Activated CD8-positive, alpha-beta memory T cell treated with anti-CD3 and anti-CD28 coated beads, Interleukin-2, amount 50 U/mL, for 24 hours (primary cell): Measurements from ENCODE around the gene KLHL33.

Source experiments
- DNase-seq: peaks from one replicate; pipeline ENCODE4 v3.0.0-alpha.2; 2020; ENCODE audit errors: extremely low read depth

Gene KLHL33

DNA sequence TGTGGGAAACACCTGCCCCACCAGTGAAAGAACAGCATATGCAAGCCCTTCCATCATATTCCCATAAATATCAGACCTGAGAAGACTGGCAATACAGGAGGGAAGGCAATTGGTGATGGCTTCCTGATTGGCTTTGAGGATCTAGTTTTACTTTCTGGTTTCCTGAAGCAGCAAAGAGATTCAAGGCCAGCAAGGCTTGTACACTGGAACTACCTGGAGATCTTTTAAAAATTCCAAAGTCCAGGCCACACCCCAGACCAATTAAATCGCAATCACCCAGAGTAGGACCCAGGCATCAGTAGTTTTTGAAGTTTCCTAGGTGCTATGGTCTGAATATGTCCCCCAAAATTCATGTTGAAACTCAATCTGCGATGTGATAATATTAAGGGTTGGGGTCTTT is 19.7 kb downstream of the KLHL33 start:
- DNase-seq: no peak

- no peak for DNase-seq
Measured at GRCh38 chr14:20415782-20416206, 20.2 kb downstream of the KLHL33 start.

DNA sequence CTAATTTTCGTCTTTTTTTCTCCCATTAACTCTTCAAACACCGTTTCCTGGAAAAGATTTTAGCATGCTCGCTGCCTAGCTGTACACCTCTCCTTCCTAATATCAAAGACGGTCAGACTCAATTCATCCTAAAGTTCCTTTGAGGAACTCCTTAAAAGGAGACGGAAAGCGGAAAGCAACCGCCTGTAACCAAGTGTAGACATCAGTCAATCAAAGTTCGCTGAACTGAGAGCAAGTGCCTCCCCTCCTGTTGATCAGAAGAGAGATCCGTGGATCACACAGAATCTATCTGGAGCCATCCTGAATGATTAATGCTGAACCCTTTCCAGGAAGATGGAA is 22.3 kb downstream of the KLHL33 start:
- DNase-seq: no peak

GRCh38 chr14:20412876-20413743 is 22.9 kb downstream of the KLHL33 start, which contains the start of gene TEP1:
TSS of gene TEP1 (minus strand) at chr14:20413501. CDS start at chr14:20408439, 5,062 bp downstream.
- DNase-seq: peak; percentile 40

- DNase-seq: no peak
Measured at GRCh38 chr14:20412411-20412810, 23.6 kb downstream of the KLHL33 start.

- no peak for DNase-seq
Measured at GRCh38 chr14:20409226-20409625, 26.7 kb downstream of the KLHL33 start.

- DNase-seq: no peak
Measured at GRCh38 chr14:20403521-20403920, 32.4 kb downstream of the KLHL33 start.

DNA sequence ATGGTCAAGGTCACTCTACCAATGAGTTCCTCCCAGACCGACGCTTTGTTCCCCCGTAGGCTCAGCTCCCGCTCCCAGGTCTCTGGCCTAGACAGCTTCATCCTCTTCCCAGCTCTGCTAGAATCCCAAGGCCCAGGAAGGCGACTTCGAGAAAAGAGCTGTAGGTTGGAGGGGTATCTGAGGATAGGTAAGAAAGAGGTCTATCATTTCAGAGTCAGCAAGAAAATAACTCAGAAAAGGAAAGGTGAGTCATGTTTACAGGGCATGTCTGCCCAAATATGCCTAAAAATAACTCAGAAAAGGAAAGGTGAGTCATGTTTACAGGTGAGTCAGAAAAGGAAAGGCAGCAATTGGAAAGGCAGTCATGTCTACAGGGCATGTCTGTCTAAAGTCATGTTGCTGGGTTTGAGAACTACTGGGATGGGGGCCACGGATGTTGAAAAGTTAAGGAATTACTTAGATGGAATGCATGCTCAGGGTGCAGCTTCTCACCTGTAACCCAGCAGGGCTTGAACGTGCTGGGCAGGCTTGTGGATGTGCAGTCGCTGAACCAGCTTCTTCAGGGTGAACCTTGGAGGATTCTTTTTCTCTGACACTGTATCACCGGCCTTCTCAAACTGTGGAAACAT is 34.9 kb downstream of the KLHL33 start:
- no peak for DNase-seq

DNA sequence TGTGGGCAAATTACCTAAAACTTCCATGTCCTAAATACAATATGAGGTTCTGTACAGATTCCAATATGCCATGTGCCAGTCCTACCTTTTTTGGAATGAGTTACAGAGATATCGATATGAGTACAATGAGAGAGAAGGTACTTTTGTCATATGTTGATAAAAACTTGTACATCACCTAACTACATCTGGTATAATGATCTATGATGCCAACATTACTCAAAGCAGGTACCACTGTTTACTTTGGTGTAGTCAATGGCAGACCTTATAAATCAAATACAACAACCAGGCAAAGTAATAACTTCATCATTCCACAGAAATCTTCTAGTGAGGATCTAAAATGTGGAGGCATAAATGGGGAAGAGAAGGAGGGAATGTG is 35.4 kb downstream of the KLHL33 start:
- DNase-seq: no peak

DNA sequence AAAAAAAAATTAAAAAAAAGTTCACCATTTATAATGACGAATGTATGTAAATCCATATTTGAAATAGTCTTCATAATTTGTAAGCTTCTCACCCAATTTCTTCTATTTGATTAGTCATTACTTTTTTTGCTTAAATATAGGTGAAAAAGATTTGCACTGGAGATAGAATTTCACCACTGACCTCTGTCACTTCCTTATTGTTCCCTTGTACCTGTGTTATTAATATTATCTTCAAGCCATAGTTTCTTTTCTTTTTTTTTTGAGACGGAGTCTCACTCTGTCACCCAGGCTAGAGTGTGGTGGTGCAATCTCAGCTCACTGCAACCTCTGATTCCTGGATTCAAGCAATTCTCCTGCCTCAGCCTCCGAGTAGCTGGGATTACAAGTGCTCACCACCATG is 38.5 kb downstream of the KLHL33 start:
- no peak for DNase-seq

- DNase-seq: no peak
Measured at GRCh38 chr14:20391505-20391904, 44.5 kb downstream of the KLHL33 start.

- no peak for DNase-seq
Measured at GRCh38 chr14:20388159-20388558, 47.8 kb downstream of the KLHL33 start.

GRCh38 chr14:20387576-20387975 is 48.4 kb downstream of the KLHL33 start:
- DNase-seq: no peak

DNA sequence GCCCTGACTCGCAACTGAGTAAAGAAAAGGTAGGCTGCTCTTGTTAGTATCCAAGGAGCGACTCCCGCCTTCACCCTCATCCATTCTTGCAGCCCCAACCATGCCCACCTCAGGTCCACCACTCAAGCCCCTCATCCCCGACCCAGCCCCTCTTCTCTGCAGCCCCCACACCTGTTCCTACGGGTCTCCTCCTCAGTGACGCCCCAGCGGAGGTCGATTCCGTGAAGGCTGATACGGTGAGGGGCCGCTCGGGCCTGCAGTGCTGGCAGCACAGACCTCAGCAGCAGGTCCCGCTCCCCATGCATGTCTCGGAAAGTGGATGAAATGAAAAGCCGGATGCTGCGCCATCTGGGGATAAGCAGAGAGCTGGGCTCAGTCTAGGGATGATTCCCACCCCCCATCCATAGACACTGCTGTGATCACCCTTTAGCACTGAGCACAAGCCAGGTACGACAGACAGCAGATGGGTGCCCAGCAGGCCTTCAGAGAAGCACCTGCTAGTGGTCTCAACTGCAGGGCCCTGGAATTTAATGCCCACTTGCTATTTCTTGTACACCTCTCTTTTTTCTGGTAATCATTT is 49.6 kb downstream of the KLHL33 start:
- DNase-seq: no peak

DNA sequence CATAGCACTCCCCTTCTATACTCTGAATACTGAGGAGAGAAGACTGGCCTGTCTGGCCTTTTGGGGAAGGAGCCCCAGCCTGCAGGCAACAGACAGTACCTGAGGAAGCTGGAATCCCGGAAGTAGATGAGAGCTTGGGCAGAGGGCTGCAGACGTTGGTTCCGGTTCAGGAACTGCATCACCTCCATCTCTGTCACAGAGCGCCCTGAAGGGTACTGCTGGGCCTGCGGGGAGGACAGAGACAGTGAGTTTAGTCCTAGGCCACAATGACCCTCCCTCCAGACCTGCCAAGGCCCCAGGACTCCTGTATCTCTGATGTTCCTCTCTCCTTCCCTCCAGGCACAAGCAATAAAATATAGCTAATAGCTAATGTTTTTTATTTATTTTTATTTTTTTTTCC is 51.1 kb downstream of the KLHL33 start:
- no peak for DNase-seq

- DNase-seq: no peak
Measured at GRCh38 chr14:20384321-20384720, 51.6 kb downstream of the KLHL33 start.

DNA sequence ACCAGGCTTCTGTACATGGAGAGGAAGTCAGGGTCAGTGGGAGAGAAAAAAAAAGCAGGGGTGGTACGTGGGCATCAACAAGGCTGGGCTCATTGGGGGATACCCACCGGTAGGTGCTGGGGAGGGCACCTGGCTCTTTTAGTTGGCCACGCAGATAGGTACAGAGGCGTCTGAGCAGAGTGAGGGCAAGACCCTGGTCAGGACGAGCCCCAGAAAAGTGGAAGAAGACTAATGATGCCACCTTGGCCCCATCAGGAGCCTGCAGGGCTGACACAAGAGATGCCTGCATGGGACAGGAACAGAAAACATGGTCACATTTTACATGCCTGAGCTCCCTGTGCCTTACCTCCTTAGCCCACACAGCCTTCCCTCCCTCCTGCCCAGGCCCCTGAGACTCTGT is 52.3 kb downstream of the KLHL33 start:
- DNase-seq: no peak

DNA sequence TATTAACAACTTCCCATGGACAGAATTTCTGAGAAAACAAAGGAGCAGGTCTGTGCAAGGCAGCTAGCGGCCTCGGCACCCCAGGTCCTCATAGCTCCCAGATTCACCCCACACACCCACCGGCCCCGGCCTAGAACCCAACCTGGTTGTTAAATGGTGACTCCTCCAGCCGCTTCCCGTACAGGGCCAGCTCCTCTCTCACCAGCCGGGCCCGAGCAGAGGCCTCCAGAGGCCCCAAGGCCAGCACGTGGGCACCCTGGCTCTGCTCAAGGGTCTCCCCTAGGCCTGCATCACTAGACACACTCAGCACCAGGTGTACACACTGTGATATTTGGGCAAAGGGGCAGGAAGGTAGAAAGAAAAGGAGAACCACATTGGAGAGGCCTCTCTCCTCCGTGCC is 52.9 kb downstream of the KLHL33 start:
- DNase-seq: no peak

- DNase-seq: no peak
Measured at GRCh38 chr14:20382526-20382925, 53.4 kb downstream of the KLHL33 start.

GRCh38 chr14:20381341-20381740 is 54.6 kb downstream of the KLHL33 start:
- DNase-seq: no peak

- no peak for DNase-seq
Measured at GRCh38 chr14:20380681-20381080, 55.3 kb downstream of the KLHL33 start.

GRCh38 chr14:20379743-20380142 is 56.2 kb downstream of the KLHL33 start:
- DNase-seq: no peak

- no peak for DNase-seq
Measured at GRCh38 chr14:20377171-20377570, 58.8 kb downstream of the KLHL33 start.
